RWPE1 (cell line): ENCODE data around the gene ADGRV1.
"Not testable (repeated sequence)": the region's sequence is repeated elsewhere in the genome, so short reads cannot be mapped to it uniquely, and the experiment has no call there.

Source experiments
- CTCF ChIA-PET: fragments of 350-600 bp; sonication (Branson Sonifier 250); formaldehyde crosslinking; extraction: SDS; loops from one replicate; lab custom pipeline; 2021; lab: Yijun Ruan, JAX
- POLR2A ChIA-PET: fragments of 400-600 bp; formaldehyde crosslinking; extraction: SDS; loops from one replicate; lab custom pipeline; 2020; ENCODE audit warnings: antibody characterized with exemption; ENCODE audit not compliant: low non-redundant PET; lab: Yijun Ruan, JAX
- DNase-seq: peaks from one replicate; pipeline ENCODE4 v3.0.0; 2012; ENCODE audit warnings: low spot score
- H3K27ac ChIP-seq: fragments of 450-650 bp; 2 replicates; pipeline ENCODE4 v1.5.1; 2017
- TF ChIP-seq, protein P1 (sequence below): fragments of 450-650 bp; conservative IDR thresholded peaks from 2 replicates; pipeline ENCODE4 v1.5.1; 2017; ENCODE audit warnings: low read depth, mild to moderate bottlenecking

ADGRV1 gene

DNA sequence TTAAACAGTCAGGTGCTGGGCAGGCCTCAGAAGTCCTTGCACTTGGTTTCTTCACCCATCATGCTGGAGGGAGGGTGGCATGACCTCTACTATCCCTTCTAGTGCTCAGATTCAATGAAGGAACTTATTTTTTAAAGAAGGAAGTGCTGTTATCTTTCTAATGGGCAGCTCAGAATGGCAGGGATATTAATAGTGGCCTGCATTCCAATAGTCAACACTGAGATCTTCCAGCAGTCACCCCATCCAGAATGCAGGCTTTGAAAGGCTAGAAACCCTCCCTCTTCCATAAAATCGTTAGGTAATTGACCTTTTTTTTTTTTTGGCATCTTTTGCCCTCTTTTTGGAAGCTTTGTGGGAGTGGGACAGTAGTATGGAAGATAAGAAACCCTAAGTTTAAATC lies 499.6 kb downstream of the ADGRV1 start:
- H3K27ac ChIP-seq, result no peak overlapping the region
- no peak for DNase-seq
- POLR2A ChIA-PET, result no interaction called here
- TF ChIP-seq, protein P1, sequence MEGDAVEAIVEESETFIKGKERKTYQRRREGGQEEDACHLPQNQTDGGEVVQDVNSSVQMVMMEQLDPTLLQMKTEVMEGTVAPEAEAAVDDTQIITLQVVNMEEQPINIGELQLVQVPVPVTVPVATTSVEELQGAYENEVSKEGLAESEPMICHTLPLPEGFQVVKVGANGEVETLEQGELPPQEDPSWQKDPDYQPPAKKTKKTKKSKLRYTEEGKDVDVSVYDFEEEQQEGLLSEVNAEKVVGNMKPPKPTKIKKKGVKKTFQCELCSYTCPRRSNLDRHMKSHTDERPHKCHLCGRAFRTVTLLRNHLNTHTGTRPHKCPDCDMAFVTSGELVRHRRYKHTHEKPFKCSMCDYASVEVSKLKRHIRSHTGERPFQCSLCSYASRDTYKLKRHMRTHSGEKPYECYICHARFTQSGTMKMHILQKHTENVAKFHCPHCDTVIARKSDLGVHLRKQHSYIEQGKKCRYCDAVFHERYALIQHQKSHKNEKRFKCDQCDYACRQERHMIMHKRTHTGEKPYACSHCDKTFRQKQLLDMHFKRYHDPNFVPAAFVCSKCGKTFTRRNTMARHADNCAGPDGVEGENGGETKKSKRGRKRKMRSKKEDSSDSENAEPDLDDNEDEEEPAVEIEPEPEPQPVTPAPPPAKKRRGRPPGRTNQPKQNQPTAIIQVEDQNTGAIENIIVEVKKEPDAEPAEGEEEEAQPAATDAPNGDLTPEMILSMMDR, result no peak
- CTCF ChIA-PET, result interaction anchor here (0.5 to 2.1 kb wide), 4 partner anchors 126 to 327 kb away, joined by 3 to 5 read pairs (median 4); no protein-coding TSS in a partner anchor

DNA sequence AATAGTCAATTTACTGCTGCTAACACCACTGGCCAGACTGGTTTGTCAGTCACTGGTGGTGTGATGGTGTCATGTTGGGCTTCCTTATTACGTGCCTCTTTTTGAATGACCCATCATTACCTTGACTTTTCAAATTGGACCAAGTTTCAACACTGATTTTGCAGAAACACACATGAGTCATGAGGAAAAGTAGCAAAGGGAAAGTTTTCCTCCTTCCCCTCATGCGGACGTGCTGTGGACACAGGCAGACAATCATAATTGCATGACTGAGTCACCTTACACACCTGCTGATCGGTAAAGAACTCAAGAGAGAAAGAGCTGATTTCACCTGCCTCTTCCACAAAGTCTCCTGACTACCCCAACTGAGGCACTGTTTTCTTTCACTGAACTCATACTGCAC lies 500.0 kb downstream of the ADGRV1 start:
- TF ChIP-seq, protein P1, result no peak
- peak; percentile 73 for DNase-seq
- no peak overlapping the region for H3K27ac ChIP-seq
- CTCF ChIA-PET, result interaction anchor here (0.5 to 2.1 kb wide), 6 partner anchors 127 to 1154 kb away, joined by 3 to 5 read pairs (median 4); no protein-coding TSS in a partner anchor
- POLR2A ChIA-PET, result no interaction called here

DNA sequence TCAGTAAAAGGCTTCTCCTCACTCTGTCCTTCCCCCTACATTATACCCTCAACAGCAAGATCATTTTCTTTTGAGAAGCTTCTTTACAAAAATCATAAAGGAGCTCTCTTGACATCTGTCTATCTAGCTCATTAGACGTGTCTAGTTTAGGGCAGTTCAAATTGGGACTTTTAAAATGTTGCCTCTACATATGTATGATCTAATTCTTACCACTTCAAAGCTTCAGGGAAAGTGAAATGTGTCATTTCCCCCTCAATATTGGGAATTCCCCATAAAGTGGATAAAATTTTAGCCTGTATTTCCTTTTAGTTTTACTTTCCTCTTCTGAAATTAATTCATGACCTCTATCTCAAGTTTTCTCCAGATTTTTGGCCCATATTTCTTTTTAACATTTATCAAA lies 500.8 kb downstream of the ADGRV1 start:
- TF ChIP-seq, protein P1, result no peak
- ChIA-PET POLR2A (no interaction called here), CTCF (interaction anchor here (2.1 kb wide), 1 partner anchor 128 kb away, joined by 5 read pairs; no protein-coding TSS in a partner anchor)
- H3K27ac ChIP-seq, result no peak overlapping the region
- no peak for DNase-seq

DNA sequence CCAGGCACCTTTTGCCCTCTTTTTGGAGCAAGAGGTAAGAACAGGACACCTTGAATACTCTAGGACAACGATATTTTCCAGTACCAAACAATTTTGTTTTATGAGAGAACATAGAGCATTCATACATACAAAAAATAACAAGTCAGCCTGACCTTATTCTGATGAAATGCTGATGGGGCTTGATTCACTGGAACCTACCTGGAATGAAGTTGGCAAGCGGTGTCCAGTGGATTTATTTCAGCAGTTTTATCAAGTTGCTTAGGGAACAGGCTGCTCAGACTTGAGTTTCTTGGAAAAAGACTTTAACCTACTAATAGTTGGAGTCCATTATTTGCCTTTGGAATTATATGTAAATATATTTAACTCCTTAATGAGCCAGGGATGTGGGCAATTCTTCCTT lies 502.5 kb downstream of the ADGRV1 start:
- ChIA-PET CTCF (no interaction called here), POLR2A (no interaction called here)
- TF ChIP-seq, protein P1, result no peak
- no peak for DNase-seq
- H3K27ac ChIP-seq, result no peak overlapping the region

DNA sequence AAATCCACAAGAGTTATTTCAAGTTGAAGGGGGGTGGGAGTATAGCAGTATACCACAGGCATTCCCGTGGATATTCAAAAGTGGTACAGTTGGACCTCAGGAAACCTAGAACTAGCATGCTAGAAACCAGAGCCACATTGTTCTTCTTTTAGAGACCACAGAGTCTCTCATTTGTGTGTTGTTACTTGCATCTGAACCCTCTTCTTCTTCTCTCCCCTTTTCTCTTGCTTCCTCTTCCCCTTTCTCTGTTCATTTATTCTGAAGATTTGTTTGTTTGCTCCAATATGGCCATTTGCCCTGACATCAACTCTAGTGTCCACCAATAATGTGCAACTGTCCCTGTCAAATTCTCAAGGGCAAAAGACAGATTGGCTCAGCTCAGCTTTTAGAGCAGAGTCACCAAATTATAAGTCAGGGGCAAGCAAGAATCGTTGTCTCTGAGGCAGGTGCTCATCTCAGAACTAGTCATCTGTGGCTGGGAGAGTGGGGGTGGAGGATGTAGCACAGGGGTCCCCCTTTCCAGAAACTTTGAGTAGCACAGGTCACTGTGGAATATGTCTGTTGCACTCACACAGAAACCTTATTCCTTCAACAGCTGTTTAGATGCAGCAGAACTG lies 503.5 kb downstream of the ADGRV1 start:
- POLR2A ChIA-PET, result no interaction called here
- no peak for DNase-seq
- no peak overlapping the region for H3K27ac ChIP-seq
- TF ChIP-seq, protein P1, result no peak
- CTCF ChIA-PET, result no interaction called here

DNA sequence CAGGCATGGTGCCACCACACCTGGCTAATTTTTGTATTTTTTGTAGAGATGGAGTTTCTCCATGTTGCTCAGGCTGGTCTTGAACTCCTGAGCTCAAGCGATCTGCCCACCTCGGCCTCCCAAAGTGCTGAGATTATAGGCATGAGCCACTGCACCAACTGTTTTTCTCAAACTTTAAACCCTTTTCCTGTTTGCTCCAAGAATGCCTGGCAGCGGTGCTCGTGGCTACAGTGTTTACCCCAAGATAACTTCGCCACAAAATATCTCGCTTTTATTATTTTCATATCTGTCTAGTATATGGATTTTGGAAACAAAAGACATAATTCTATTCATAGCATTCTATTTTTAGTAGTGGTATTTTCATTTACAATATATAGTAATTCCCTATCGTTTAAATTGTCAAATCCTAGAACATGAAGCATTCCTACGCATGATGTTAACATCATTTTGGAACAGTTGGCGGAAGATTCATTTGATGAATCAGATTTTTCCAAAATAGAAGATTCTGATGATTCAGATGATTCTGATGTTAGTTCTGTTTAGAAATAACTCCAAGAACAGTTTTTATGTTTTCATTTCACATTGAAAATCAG lies 504.6 kb downstream of the ADGRV1 start:
- POLR2A ChIA-PET, DNase-seq, H3K27ac ChIP-seq: not testable (repeated sequence)
- CTCF ChIA-PET, result interaction anchor here (0.5 kb wide), 1 partner anchor 75 kb away, joined by 4 read pairs; no protein-coding TSS in a partner anchor

DNA sequence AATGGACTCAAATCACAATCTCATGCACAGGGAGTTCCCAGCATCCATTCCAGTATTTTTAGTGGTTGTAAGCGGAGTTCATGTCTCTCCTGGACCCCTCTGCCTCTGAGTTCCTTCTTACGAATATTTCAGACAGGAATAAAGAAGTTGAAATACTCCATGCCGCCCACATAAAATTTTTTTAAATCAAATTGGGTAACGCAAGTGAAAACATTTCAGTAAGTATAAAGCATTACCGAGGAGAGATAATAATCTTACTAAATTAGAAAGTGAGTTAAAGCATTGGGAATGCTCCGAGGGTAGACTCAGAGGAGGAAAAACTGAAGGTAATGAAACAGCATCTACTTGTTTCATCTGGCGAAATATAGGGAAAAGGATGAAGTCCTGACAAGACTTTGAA lies 506.9 kb downstream of the ADGRV1 start:
- ChIA-PET CTCF (no interaction called here), POLR2A (no interaction called here)
- no peak overlapping the region for H3K27ac ChIP-seq
- no peak for DNase-seq
- TF ChIP-seq, protein P1, result no peak
